Stimulated activated CD4-positive, alpha-beta T cell treated with anti-CD3 and anti-CD28 coated beads, Interleukin-1b, Interleukin-23, amount 100 ng/mL, for 4 hours (primary cell): Measurements from ENCODE around the gene SMIM44.
A peak's percentile ranks its signal among the peaks of the same experiment; 100 is the strongest.

ENCODE experiments used
- DNase-seq, 2 donors: peaks; one replicate each; pipeline ENCODE4 v3.0.0-alpha.2; 2020; ENCODE audit warnings: low read depth in 2 of 2

The SMIM44 gene

DNA sequence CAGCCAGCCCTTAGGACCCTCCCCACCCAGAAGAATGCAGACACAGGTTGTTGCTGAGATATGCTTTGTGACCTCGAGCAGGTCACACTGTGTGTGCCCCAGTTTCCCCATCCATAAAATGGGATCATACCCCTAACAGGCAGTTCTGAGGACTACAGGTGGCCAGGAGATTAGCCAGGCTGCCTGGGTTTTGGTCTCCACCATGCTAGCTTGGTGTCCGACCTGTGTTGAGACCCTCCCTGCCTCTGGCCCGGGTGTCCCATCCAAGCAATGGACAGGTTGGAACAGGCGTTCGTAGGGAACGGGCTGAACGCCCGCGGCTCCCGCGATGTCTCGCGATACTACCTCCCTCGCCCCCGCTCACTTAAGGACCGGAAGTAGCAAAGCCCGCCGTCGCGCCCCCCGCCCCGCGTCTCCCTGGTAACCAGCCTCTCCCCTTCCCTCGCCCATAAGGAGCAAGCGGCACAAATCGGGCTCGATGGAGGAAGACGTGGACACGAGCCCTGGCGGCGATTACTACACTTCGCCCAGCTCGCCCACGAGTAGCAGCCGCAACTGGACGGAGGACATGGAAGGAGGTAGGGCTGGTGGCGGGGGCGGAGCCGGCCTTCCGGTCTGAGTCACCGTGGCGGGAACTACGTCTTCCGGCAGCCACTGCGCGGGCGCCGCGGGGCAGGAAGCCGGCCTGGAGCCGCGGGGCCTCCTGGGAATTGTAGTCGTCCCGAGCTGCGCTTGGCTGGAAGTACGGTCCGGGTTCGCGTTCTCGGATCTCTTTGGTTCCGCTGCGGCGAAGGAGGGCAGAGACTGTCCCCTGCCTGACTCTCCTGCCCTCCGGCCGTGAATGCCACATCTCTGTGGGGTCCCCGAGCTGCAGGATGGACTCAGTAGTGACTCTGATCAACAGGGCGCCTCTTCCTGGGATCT is 48.3 kb downstream of the SMIM44 start:
- peak; percentile 92 to 96 for DNase-seq

DNA sequence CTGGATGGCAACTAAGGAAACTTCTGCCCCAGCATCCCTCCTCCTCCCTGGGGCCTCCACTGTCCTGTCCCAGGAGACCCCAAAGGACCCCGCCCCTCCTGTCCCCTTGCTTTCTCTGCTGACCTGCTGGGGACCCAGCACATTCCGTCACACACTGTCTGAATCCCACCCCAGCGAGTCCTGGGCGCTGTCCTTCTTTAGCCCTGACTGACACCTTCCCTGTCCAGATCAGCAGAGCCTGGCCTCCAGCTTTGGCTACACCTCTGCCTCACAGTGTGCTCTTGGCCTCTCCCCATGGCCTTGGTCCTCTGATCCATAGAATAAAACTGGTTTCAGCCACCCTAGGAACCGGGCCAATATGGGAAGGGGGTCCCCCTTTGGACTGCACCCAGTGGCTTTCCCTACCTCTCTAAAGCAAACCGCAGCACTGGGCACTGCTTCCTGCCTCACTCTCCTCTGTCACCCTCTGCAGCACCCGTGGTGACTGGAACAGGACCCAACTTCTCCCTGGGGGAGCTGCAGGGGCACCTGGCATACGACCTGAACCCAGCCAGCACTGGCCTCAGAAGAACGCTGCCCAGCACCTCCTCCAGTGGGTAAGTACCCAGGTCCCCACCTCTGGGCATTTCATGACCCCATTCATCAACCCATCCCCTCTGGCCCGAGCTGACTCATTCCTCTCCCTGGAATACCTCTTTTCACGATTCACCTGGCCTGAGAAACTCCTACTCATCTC is 49.3 kb downstream of the SMIM44 start:
- DNase-seq: no peak

- no peak for DNase-seq
Measured at GRCh38 chr19:3433313-3433712, 49.9 kb downstream of the SMIM44 start.
